ENCODE data around the gene PHKB.

Gene PHKB

GRCh38 chr16:47519996-47520679 lies 59.0 kb downstream of the PHKB start (continued):
- TF ChIP-seq CREB5 (CRISPR knock-in tag; IDR thresholded peaks at IDR 0.05; ENCODE audit: low read depth), result no peak

- no peak for ATAC-seq
- TF ChIP-seq GLIS3 (CRISPR knock-in tag; IDR thresholded peaks at IDR 0.05), result no peak
- no peak for TF ChIP-seq ZNF565 (CRISPR knock-in tag; conservative IDR thresholded peaks at IDR 0.05; ENCODE audit: low read depth)
- no peak for TF ChIP-seq TCF4 (CRISPR knock-in tag; IDR thresholded peaks at IDR 0.05; ENCODE audit: borderline replicate concordance)
- no peak for TF ChIP-seq POU6F1 (CRISPR knock-in tag; IDR thresholded peaks at IDR 0.05; ENCODE audit: borderline replicate concordance, low read depth)
- TF ChIP-seq PPARA (CRISPR knock-in tag; IDR thresholded peaks at IDR 0.05; ENCODE audit: borderline replicate concordance), result no peak
- no peak for TF ChIP-seq ESRRG (CRISPR knock-in tag; IDR thresholded peaks at IDR 0.05)
- TF ChIP-seq ZFP30 (CRISPR knock-in tag; IDR thresholded peaks at IDR 0.05), result no peak
- TF ChIP-seq CSDC2 (CRISPR knock-in tag; IDR thresholded peaks at IDR 0.05), result no peak
Observed at GRCh38 chr16:47523342-47524006, 62.3 kb downstream of the PHKB start.

- no peak for ATAC-seq
Observed at GRCh38 chr16:47524007-47524405, 62.9 kb downstream of the PHKB start.

GRCh38 chr16:47528431-47528830 lies 67.3 kb downstream of the PHKB start:
- no peak for TF ChIP-seq ZNF70 (CRISPR knock-in tag; IDR thresholded peaks at IDR 0.05)
- TF ChIP-seq PPARA (CRISPR knock-in tag; IDR thresholded peaks at IDR 0.05; ENCODE audit: borderline replicate concordance), result no peak
- no peak for TF ChIP-seq ESRRG (CRISPR knock-in tag; IDR thresholded peaks at IDR 0.05)
- no peak for ATAC-seq

More at GRCh38 chr16:47524007-47524405, 62.9 kb downstream of the PHKB start:
- TF ChIP-seq BACH2 (CRISPR knock-in tag; IDR thresholded peaks at IDR 0.05; ENCODE audit: borderline replicate concordance) (no peak), TOX (CRISPR knock-in tag; IDR thresholded peaks at IDR 0.05; ENCODE audit: borderline replicate concordance) (no peak), ZNF70 (CRISPR knock-in tag; IDR thresholded peaks at IDR 0.05) (no peak), CSDC2 (CRISPR knock-in tag; IDR thresholded peaks at IDR 0.05) (no peak), GLIS3 (CRISPR knock-in tag; IDR thresholded peaks at IDR 0.05) (no peak), ZFP30 (CRISPR knock-in tag; IDR thresholded peaks at IDR 0.05) (no peak), ZNF565 (CRISPR knock-in tag; conservative IDR thresholded peaks at IDR 0.05; ENCODE audit: low read depth) (no peak), ZFP3 (CRISPR knock-in tag; IDR thresholded peaks at IDR 0.05) (no peak), CSRNP3 (CRISPR knock-in tag; IDR thresholded peaks at IDR 0.05) (no peak), POU6F1 (CRISPR knock-in tag; IDR thresholded peaks at IDR 0.05; ENCODE audit: borderline replicate concordance, low read depth) (no peak)

- TF ChIP-seq BACH2 (CRISPR knock-in tag; IDR thresholded peaks at IDR 0.05; ENCODE audit: borderline replicate concordance) (no peak), ZNF70 (CRISPR knock-in tag; IDR thresholded peaks at IDR 0.05) (no peak), ZFP3 (CRISPR knock-in tag; IDR thresholded peaks at IDR 0.05) (no peak), ZNF565 (CRISPR knock-in tag; conservative IDR thresholded peaks at IDR 0.05; ENCODE audit: low read depth) (no peak), TOX (CRISPR knock-in tag; IDR thresholded peaks at IDR 0.05; ENCODE audit: borderline replicate concordance) (no peak), ZC3H10 (CRISPR knock-in tag; IDR thresholded peaks at IDR 0.05) (no peak), TCF4 (CRISPR knock-in tag; IDR thresholded peaks at IDR 0.05; ENCODE audit: borderline replicate concordance) (no peak), POU6F1 (CRISPR knock-in tag; IDR thresholded peaks at IDR 0.05; ENCODE audit: borderline replicate concordance, low read depth) (no peak), RARB (CRISPR knock-in tag; IDR thresholded peaks at IDR 0.05) (no peak), GLIS3 (CRISPR knock-in tag; IDR thresholded peaks at IDR 0.05) (no peak), ISL1 (CRISPR knock-in tag; IDR thresholded peaks at IDR 0.05) (no peak)
- no peak for ATAC-seq
Observed at GRCh38 chr16:47533744-47534292, 72.7 kb downstream of the PHKB start.

All from SK-N-SH treated with all-trans-retinoic acid at 6 μM for 48 hours (cell line).